ENCODE data around the gene GSE1. TPM values are rescaled to one million over a fixed set of nuclear protein-coding genes. Genes with fewer than 3 reads are reported as not detected.
A peak's percentile ranks its signal among the peaks of the same experiment; 100 is the strongest.

GSE1 gene
- polyA plus RNA-seq, 5 donors = 85.6 to 120 (median 111) TPM

- DNase-seq = no peak
These were observed 8.9 kb upstream of the GSE1 start for GRCh38 chr16:85604145-85604705.

GRCh38 chr16:85605051-85605911, 7.8 kb upstream of the GSE1 start:
- no peak for DNase-seq

- no peak for DNase-seq
These were observed 6.9 kb upstream of the GSE1 start for GRCh38 chr16:85605912-85606841.

GRCh38 chr16:85606904-85607303, 6.2 kb upstream of the GSE1 start:
- no peak for DNase-seq

- peak; percentile 82 to 86 for DNase-seq
These were observed 5.8 kb upstream of the GSE1 start for GRCh38 chr16:85607321-85607765.

GRCh38 chr16:85607796-85608514, 5.2 kb upstream of the GSE1 start:
- DNase-seq = no peak

- DNase-seq = no peak
These were observed 4.6 kb upstream of the GSE1 start for GRCh38 chr16:85608515-85608885.

GRCh38 chr16:85608887-85609286, 4.2 kb upstream of the GSE1 start:
- DNase-seq = no peak

GRCh38 chr16:85609539-85609938, 3.6 kb upstream of the GSE1 start:
- DNase-seq = no peak

GRCh38 chr16:85610059-85610445, 3.1 kb upstream of the GSE1 start:
- DNase-seq = no peak

GRCh38 chr16:85610446-85611193, 2.5 kb upstream of the GSE1 start:
- peak; percentile 85 to 86 for DNase-seq

GRCh38 chr16:85611194-85611443, 2.0 kb upstream of the GSE1 start:
- no peak for DNase-seq

GRCh38 chr16:85611444-85612190, 1.5 kb upstream of the GSE1 start:
- peak; percentile 77 to 81 for DNase-seq

- DNase-seq = no peak
These were observed 826 bp upstream of the GSE1 start for GRCh38 chr16:85612191-85612800.

- no peak for DNase-seq
These were observed 649 bp downstream of the GSE1 start for GRCh38 chr16:85613604-85614337.

- no peak for DNase-seq
These were observed 1.4 kb downstream of the GSE1 start for GRCh38 chr16:85614338-85615013.

- no peak for DNase-seq
These were observed 2.1 kb downstream of the GSE1 start for GRCh38 chr16:85615014-85615851.

Measured in right lung (tissue), 5 donors.